ENCODE data around the gene GHSR. TPM values are rescaled to one million over a fixed set of nuclear protein-coding genes. Genes with fewer than 3 reads are reported as not detected.

Gene GHSR
- total and polyA plus RNA-seq, 2 experiments from 2014 or later = not detected

GRCh38 chr3:172466553-172467130, 18.4 kb upstream of the GHSR start:
- H3K4me2 ChIP-seq (ENCODE audit: unreplicated experiment) = no peak overlapping the region
- DNase-seq = peak; percentile 18
- no peaks in the 10 kb centered on the region for H3K27me3 ChIP-seq (replicated peaks; ENCODE audit: insufficient read depth)
- H3K36me3 ChIP-seq (ENCODE audit: low read depth) = no peaks in the 10 kb centered on the region
- in situ Hi-C loops (cut with MboI) = no loop called here
- no peak overlapping the region for H3K4me3 ChIP-seq
- no peaks in the 10 kb centered on the region for H3K9me3 ChIP-seq (ENCODE audit: low read depth)
- H3K27ac ChIP-seq = no peak overlapping the region
- H2AFZ ChIP-seq = no peak overlapping the region
- H3K79me2 ChIP-seq (ENCODE audit: insufficient read depth) = no peaks in the 10 kb centered on the region
- TF ChIP-seq EZH2phosphoT487 (IDR thresholded peaks at IDR 0.05; ENCODE audit: insufficient read depth, low read depth) (no peak), EZH2 (IDR thresholded peaks at IDR 0.05; ENCODE audit: insufficient read depth, poor library complexity, severe bottlenecking) (no peak)
- no peak overlapping the region for H3K9ac ChIP-seq
- no peaks in the 10 kb centered on the region for H3K9me2 ChIP-seq (ENCODE audit: insufficient read depth)
- WGBS, 2 experiments (ENCODE audit: low coverage in 1 of 2, low lambda C conversion rate in 2 of 2, missing lambda C conversion rate in 2 of 2) = 58 to 67% methylated on average over 4 of the region's 4 CpGs
- no peaks in the 10 kb centered on the region for H4K20me1 ChIP-seq (ENCODE audit: insufficient read depth)
- peaks cover 7% of the 10 kb centered on the region; the same call in 1 of the 2 replicates for H3K4me1 ChIP-seq (ENCODE audit: insufficient read depth)
- H3F3A ChIP-seq (ENCODE audit: insufficient read depth) = 0 out of 2 replicates have a peak, but pooled peaks cover 10% of the 10 kb centered on the region

GRCh38 chr3:172465281-172465680, 17.0 kb upstream of the GHSR start:
- H3K9me2 ChIP-seq (ENCODE audit: insufficient read depth) = no peaks in the 10 kb centered on the region
- no peaks in the 10 kb centered on the region for H3K27me3 ChIP-seq (replicated peaks; ENCODE audit: insufficient read depth)
- TF ChIP-seq EZH2 (IDR thresholded peaks at IDR 0.05; ENCODE audit: insufficient read depth, poor library complexity, severe bottlenecking) = no peak
- no peak for TF ChIP-seq EZH2phosphoT487 (IDR thresholded peaks at IDR 0.05; ENCODE audit: insufficient read depth, low read depth)
- H3F3A ChIP-seq (ENCODE audit: insufficient read depth) = 0 out of 2 replicates have a peak, but pooled peaks cover 10% of the 10 kb centered on the region
- H3K36me3 ChIP-seq (ENCODE audit: low read depth) = no peaks in the 10 kb centered on the region
- in situ Hi-C loops (cut with MboI) = no loop called here
- peaks cover 7% of the 10 kb centered on the region; the same call in 1 of the 2 replicates for H3K4me1 ChIP-seq (ENCODE audit: insufficient read depth)
- H4K20me1 ChIP-seq (ENCODE audit: insufficient read depth) = no peaks in the 10 kb centered on the region
- no peaks in the 10 kb centered on the region for H3K9me3 ChIP-seq (ENCODE audit: low read depth)
- no peak overlapping the region for H3K4me3 ChIP-seq
- H3K4me2 ChIP-seq (ENCODE audit: unreplicated experiment) = no peak overlapping the region
- H2AFZ ChIP-seq = no peak overlapping the region
- no peaks in the 10 kb centered on the region for H3K79me2 ChIP-seq (ENCODE audit: insufficient read depth)
- no peak overlapping the region for H3K9ac ChIP-seq
- no peak overlapping the region for H3K27ac ChIP-seq
- no peak for DNase-seq

GRCh38 chr3:172464306-172464705, 16.1 kb upstream of the GHSR start:
- Histone ChIP-seq H3K9me2 (ENCODE audit: insufficient read depth) (no peaks in the 10 kb centered on the region), H4K20me1 (ENCODE audit: insufficient read depth) (no peaks in the 10 kb centered on the region), H3K27me3 (replicated peaks; ENCODE audit: insufficient read depth) (no peaks in the 10 kb centered on the region; the same call in 1 of the 2 replicates), H3K36me3 (ENCODE audit: low read depth) (no peaks in the 10 kb centered on the region), H3F3A (ENCODE audit: insufficient read depth) (0 out of 2 replicates have a peak, but pooled peaks cover 10% of the 10 kb centered on the region), H3K4me2 (ENCODE audit: unreplicated experiment) (no peak overlapping the region), H3K27ac (no peak overlapping the region), H3K79me2 (ENCODE audit: insufficient read depth) (no peaks in the 10 kb centered on the region), H3K9ac (no peak overlapping the region), H3K4me3 (no peak overlapping the region), H3K9me3 (ENCODE audit: low read depth) (no peaks in the 10 kb centered on the region), H3K4me1 (ENCODE audit: insufficient read depth) (peaks cover 7% of the 10 kb centered on the region; the same call in 1 of the 2 replicates), H2AFZ (no peak overlapping the region)
- in situ Hi-C loops (cut with MboI) = no loop called here
- DNase-seq = no peak
- TF ChIP-seq EZH2 (IDR thresholded peaks at IDR 0.05; ENCODE audit: insufficient read depth, poor library complexity, severe bottlenecking) (no peak), EZH2phosphoT487 (IDR thresholded peaks at IDR 0.05; ENCODE audit: insufficient read depth, low read depth) (no peak)
- 66 to 72% methylated on average over 6 of the region's 6 CpGs for WGBS, 2 experiments (ENCODE audit: low coverage in 1 of 2, low lambda C conversion rate in 2 of 2, missing lambda C conversion rate in 2 of 2)

GRCh38 chr3:172461530-172462138, 13.4 kb upstream of the GHSR start:
- Histone ChIP-seq H3K4me2 (ENCODE audit: unreplicated experiment) (no peak overlapping the region), H3K9me2 (ENCODE audit: insufficient read depth) (no peaks in the 10 kb centered on the region), H2AFZ (no peak overlapping the region), H3K27ac (no peak overlapping the region), H3K27me3 (replicated peaks; ENCODE audit: insufficient read depth) (peaks cover 2% of the 10 kb centered on the region), H3K9me3 (ENCODE audit: low read depth) (no peaks in the 10 kb centered on the region), H3K36me3 (ENCODE audit: low read depth) (no peaks in the 10 kb centered on the region), H3F3A (ENCODE audit: insufficient read depth) (no peaks in the 10 kb centered on the region), H3K79me2 (ENCODE audit: insufficient read depth) (no peaks in the 10 kb centered on the region), H3K4me1 (ENCODE audit: insufficient read depth) (no peaks in the 10 kb centered on the region), H3K4me3 (no peak overlapping the region), H3K9ac (no peak overlapping the region), H4K20me1 (ENCODE audit: insufficient read depth) (no peaks in the 10 kb centered on the region)
- TF ChIP-seq EZH2phosphoT487 (IDR thresholded peaks at IDR 0.05; ENCODE audit: insufficient read depth, low read depth) = no peak
- TF ChIP-seq EZH2 (IDR thresholded peaks at IDR 0.05; ENCODE audit: insufficient read depth, poor library complexity, severe bottlenecking) = no peak
- in situ Hi-C loops (cut with MboI) = no loop called here
- peak; percentile 40 for DNase-seq
- 13 to 20% methylated on average over 5 of the region's 5 CpGs for WGBS, 2 experiments (ENCODE audit: low coverage in 1 of 2, low lambda C conversion rate in 2 of 2, missing lambda C conversion rate in 2 of 2)

All from GM23248 (cell line).